ENCODE measurements around the gene CENPP.
A peak's percentile ranks its signal among the peaks of the same experiment; 100 is the strongest.
"Not testable (repeated sequence)": the region's sequence is repeated elsewhere in the genome, so short reads cannot be mapped to it uniquely, and the experiment has no call there.

Gene CENPP

GRCh38 chr9:92384375-92384774 is 58.6 kb downstream of the CENPP start:
- no peak for DNase-seq

GRCh38 chr9:92385001-92385400 is 59.2 kb downstream of the CENPP start:
- no peak for DNase-seq

GRCh38 chr9:92385477-92385876 is 59.7 kb downstream of the CENPP start:
- no peak for DNase-seq

GRCh38 chr9:92385953-92386352 is 60.2 kb downstream of the CENPP start:
- DNase-seq, result no peak

GRCh38 chr9:92392690-92393089 is 66.9 kb downstream of the CENPP start:
- no peak for DNase-seq

- DNase-seq, result no peak
Measured at GRCh38 chr9:92393686-92394085, 67.9 kb downstream of the CENPP start.

GRCh38 chr9:92395617-92396016 is 69.9 kb downstream of the CENPP start:
- no peak for DNase-seq

- no peak for DNase-seq
Measured at GRCh38 chr9:92397853-92398252, 72.1 kb downstream of the CENPP start.

GRCh38 chr9:92402360-92402759 is 76.6 kb downstream of the CENPP start:
- DNase-seq, result no peak

GRCh38 chr9:92402826-92403745 is 77.3 kb downstream of the CENPP start:
- DNase-seq, result no peak

GRCh38 chr9:92404042-92404836 is 78.5 kb downstream of the CENPP start, which contains the start of gene OGN:
TSS of gene OGN (minus strand) at chr9:92404578. CDS start at chr9:92403407, 1,171 bp downstream.
- DNase-seq, result no peak

- DNase-seq, result no peak
Measured at GRCh38 chr9:92405818-92406217, 80.1 kb downstream of the CENPP start.

- DNase-seq, result peak in 1 of 2 donors; percentile 1
Measured at GRCh38 chr9:92406477-92406876, 80.7 kb downstream of the CENPP start.

GRCh38 chr9:92407818-92408217 is 82.1 kb downstream of the CENPP start:
- no peak for DNase-seq

- DNase-seq, result no peak
Measured at GRCh38 chr9:92408747-92409478, 83.2 kb downstream of the CENPP start.

- DNase-seq, result not testable (repeated sequence)
Measured at GRCh38 chr9:92411157-92411556, 85.4 kb downstream of the CENPP start.

GRCh38 chr9:92414566-92414965 is 88.8 kb downstream of the CENPP start:
- no peak for DNase-seq

- DNase-seq, result no peak
Measured at GRCh38 chr9:92422611-92423338, 97.0 kb downstream of the CENPP start.

- no peak for DNase-seq
Measured at GRCh38 chr9:92423612-92424011, 97.9 kb downstream of the CENPP start.

GRCh38 chr9:92424340-92424739 is 98.6 kb downstream of the CENPP start, which contains the start of gene OMD:
TSS of gene OMD (minus strand) at chr9:92424471. CDS start at chr9:92417558, 6,913 bp downstream.
- DNase-seq, result no peak

- DNase-seq, result no peak
Measured at GRCh38 chr9:92425474-92425873, 99.7 kb downstream of the CENPP start.

- DNase-seq, result no peak
Measured at GRCh38 chr9:92426501-92427145, 100.9 kb downstream of the CENPP start.

Measured in stimulated activated CD4-positive, alpha-beta T cell treated with anti-CD3 and anti-CD28 coated beads, Interleukin-2, amount 100 ng/mL, for 48 hours (primary cell).